ENCODE measurements around the gene FAM136A.
"Not testable (repeated sequence)": the region's sequence is repeated elsewhere in the genome, so short reads cannot be mapped to it uniquely, and the experiment has no call there.

DNA sequence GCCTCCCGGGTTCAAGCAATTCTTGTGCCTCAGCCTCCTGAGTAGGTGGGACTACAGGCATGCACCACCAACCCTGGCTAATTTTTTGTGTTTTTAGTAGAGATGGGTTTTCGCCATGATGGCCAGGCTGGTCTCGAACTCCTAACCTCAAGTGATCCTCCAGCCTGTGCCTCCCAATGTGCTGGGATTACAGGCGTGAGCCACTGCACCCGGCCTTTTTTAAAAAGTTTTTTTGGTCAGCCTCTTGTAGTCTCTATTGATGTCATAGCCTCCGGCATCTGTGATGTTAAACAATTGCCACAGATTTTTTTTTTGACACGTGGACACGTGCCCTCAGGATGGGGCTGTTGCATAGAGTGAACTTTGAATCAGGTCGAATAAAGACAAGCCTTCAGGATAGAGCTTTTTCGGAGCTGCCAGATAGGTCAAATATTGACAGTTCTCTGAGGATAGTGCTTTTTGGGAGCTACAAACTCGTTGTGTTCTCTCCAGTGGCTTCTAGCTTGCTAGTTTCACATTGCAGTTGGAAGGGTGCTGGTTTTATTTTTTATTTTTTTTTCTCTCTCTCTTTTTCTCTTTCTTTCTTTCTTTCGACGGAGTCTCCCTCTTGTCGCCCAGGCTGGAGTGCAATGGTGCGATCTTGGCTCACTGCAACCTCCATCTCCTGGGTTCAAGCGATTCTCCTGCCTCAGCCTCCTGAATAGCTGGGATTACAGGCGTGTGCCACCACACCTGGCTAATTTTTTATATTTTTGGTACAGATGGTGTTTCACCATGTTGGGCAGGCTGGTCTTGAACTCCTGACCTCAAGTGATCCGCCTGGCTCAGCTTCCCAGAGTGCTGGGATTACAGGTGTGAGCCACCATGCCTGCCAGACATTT, 32.2 kb downstream of the FAM136A start:
- TF ChIP-seq, protein P1, sequence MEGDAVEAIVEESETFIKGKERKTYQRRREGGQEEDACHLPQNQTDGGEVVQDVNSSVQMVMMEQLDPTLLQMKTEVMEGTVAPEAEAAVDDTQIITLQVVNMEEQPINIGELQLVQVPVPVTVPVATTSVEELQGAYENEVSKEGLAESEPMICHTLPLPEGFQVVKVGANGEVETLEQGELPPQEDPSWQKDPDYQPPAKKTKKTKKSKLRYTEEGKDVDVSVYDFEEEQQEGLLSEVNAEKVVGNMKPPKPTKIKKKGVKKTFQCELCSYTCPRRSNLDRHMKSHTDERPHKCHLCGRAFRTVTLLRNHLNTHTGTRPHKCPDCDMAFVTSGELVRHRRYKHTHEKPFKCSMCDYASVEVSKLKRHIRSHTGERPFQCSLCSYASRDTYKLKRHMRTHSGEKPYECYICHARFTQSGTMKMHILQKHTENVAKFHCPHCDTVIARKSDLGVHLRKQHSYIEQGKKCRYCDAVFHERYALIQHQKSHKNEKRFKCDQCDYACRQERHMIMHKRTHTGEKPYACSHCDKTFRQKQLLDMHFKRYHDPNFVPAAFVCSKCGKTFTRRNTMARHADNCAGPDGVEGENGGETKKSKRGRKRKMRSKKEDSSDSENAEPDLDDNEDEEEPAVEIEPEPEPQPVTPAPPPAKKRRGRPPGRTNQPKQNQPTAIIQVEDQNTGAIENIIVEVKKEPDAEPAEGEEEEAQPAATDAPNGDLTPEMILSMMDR (IDR thresholded peaks at IDR 0.05) = not testable (repeated sequence)
- not testable (repeated sequence) for TF ChIP-seq POLR2A (IDR thresholded peaks at IDR 0.05)
